MM.1S (cell line): ENCODE data around the gene SLC25A40.

Source experiments
- EZH2 ChIP-seq: fragments of 300-600 bp; sonication (generic); optimal IDR thresholded peaks from 2 replicates; pipeline ENCODE3; 2017; ENCODE audit warnings: low read depth, mild to moderate bottlenecking, antibody characterized with exemption, low read length, mixed read lengths
- TF ChIP-seq, protein P1 (sequence below): fragments of 300-600 bp; sonication (generic); IDR thresholded peaks from 2 replicates; pipeline ENCODE4 v1.5.1; 2016; ENCODE audit warnings: antibody characterized with exemption, low read length, mixed read lengths

DNA sequence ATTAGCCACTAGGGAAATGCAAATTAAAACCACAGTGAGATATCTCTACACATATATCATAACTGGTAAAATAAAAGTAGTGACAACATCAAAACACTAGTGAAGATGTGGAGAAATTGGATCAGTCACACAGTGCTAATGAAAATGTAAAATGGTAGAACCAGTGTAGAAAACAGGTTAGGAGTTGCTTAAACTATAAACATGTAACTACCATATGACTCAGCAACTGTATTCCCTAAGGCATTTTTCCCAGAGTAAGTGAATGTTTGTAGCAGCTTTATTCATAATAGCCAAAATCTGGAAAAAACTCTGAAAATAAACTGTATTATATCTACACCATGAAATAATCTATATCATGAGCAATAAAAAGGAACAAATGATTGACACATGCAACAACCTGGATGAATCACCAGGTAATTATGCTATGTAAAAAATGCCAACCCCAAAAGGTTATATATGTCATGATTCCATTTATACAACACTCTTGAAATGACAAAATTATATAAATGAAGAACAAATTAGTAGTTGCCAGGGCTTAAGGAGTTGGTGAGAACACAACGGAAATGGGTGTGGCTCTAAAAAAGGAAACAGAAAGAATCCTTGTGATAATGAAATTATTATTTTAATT is 22.8 kb downstream of the SLC25A40 start:
- TF ChIP-seq, protein P1, sequence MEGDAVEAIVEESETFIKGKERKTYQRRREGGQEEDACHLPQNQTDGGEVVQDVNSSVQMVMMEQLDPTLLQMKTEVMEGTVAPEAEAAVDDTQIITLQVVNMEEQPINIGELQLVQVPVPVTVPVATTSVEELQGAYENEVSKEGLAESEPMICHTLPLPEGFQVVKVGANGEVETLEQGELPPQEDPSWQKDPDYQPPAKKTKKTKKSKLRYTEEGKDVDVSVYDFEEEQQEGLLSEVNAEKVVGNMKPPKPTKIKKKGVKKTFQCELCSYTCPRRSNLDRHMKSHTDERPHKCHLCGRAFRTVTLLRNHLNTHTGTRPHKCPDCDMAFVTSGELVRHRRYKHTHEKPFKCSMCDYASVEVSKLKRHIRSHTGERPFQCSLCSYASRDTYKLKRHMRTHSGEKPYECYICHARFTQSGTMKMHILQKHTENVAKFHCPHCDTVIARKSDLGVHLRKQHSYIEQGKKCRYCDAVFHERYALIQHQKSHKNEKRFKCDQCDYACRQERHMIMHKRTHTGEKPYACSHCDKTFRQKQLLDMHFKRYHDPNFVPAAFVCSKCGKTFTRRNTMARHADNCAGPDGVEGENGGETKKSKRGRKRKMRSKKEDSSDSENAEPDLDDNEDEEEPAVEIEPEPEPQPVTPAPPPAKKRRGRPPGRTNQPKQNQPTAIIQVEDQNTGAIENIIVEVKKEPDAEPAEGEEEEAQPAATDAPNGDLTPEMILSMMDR, result no peak
- no peak for TF ChIP-seq EZH2
